WTC11 (cell line): ENCODE measurements around the gene ANTXR2. TPM values are rescaled to one million over a fixed set of nuclear protein-coding genes. Genes with fewer than 3 reads are reported as not detected.

Experiments used
- ATAC-seq: fragments of 200-7000 bp; cut with Tn5 transposase; 2 replicates; pipeline ENCODE4 v1.10.0; 2021; ENCODE audit warnings: mild to moderate bottlenecking, moderate library complexity
- CTCF ChIA-PET: fragments of 300-600 bp; sonication (Branson Sonifier 250); formaldehyde crosslinking; loops from one replicate; lab custom pipeline; 2021; ENCODE audit warnings: antibody characterized with exemption; lab: Charles Lee
- POLR2A ChIA-PET: fragments of 350-600 bp; sonication (Branson Sonifier 250); formaldehyde crosslinking; loops from one replicate; lab custom pipeline; 2021; ENCODE audit warnings: antibody characterized with exemption; lab: Charles Lee
- DNase-seq: peaks from one replicate; pipeline ENCODE4 v3.0.0; 2021; ENCODE audit warnings: low spot score
- H3K27ac Mint-ChIP-seq: 2 replicates; pipeline ENCODE4 v1.8.0; 2021; ENCODE audit warnings: mixed read lengths
- H3K27me3 Mint-ChIP-seq: 2 replicates; pipeline ENCODE4 v1.8.0; 2021; ENCODE audit warnings: low read depth, mild to moderate bottlenecking, moderate library complexity, mixed read lengths
- H3K36me3 Mint-ChIP-seq: 2 replicates; pipeline ENCODE4 v1.8.0; 2021; ENCODE audit warnings: mixed read lengths
- H3K4me1 Mint-ChIP-seq: 2 replicates; pipeline ENCODE4 v1.8.0; 2022; ENCODE audit warnings: mixed read lengths
- H3K4me3 Mint-ChIP-seq: 2 replicates; pipeline ENCODE4 v1.8.0; 2021; ENCODE audit warnings: mild to moderate bottlenecking, moderate library complexity, mixed read lengths
- H3K9me3 Mint-ChIP-seq: 2 replicates; pipeline ENCODE4 v1.8.0; 2021; ENCODE audit warnings: mixed read lengths
- E2F4 ChIP-seq: sonication (generic); formaldehyde crosslinking; IDR thresholded peaks from 2 replicates; pipeline ENCODE4 v1.8.1; 2022; ENCODE audit warnings: low read depth, mild to moderate bottlenecking, moderate library complexity, missing genetic modification reagents, borderline replicate concordance
- EMX1 ChIP-seq: fragments of 250-450 bp; sonication (Bioruptor Pico); IDR thresholded peaks from 2 replicates; pipeline ENCODE4 v1.8.0; 2021; ENCODE audit warnings: mild to moderate bottlenecking
- ESRRA ChIP-seq: sonication (generic); formaldehyde crosslinking; IDR thresholded peaks from 2 replicates; pipeline ENCODE4 v1.8.1; 2022; ENCODE audit warnings: mild to moderate bottlenecking, missing genetic modification reagents, borderline replicate concordance
- ETV6 ChIP-seq: sonication (generic); formaldehyde crosslinking; IDR thresholded peaks from 2 replicates; pipeline ENCODE4 v1.8.1; 2022; ENCODE audit warnings: mild to moderate bottlenecking, missing genetic modification reagents
- GTF2I ChIP-seq: fragments of 250-450 bp; sonication (Bioruptor Pico); conservative IDR thresholded peaks from 2 replicates; pipeline ENCODE4 v1.4.0; 2021; ENCODE audit warnings: mild to moderate bottlenecking
- IRF1 ChIP-seq: sonication (generic); formaldehyde crosslinking; IDR thresholded peaks from 2 replicates; pipeline ENCODE4 v1.8.0; 2023; ENCODE audit warnings: missing genetic modification reagents
- IRF2 ChIP-seq: sonication (generic); formaldehyde crosslinking; IDR thresholded peaks from 2 replicates; pipeline ENCODE4 v1.8.0; 2022; ENCODE audit warnings: low read depth, missing genetic modification reagents, borderline replicate concordance
- JUN ChIP-seq: sonication (generic); formaldehyde crosslinking; IDR thresholded peaks from 2 replicates; pipeline ENCODE4 v1.8.0; 2023; ENCODE audit warnings: mild to moderate bottlenecking, missing genetic modification reagents
- KAT7 ChIP-seq: sonication (generic); formaldehyde crosslinking; IDR thresholded peaks from 2 replicates; pipeline ENCODE4 v1.8.1; 2023; ENCODE audit warnings: missing genetic modification reagents, mild to moderate bottlenecking, borderline replicate concordance
- NFE2L1 ChIP-seq: sonication (generic); formaldehyde crosslinking; IDR thresholded peaks from 2 replicates; pipeline ENCODE4 v1.8.1; 2023; ENCODE audit warnings: missing genetic modification reagents
- NR2C2 ChIP-seq: sonication (generic); formaldehyde crosslinking; IDR thresholded peaks from 2 replicates; pipeline ENCODE4 v1.8.0; 2022; ENCODE audit warnings: mild to moderate bottlenecking, missing genetic modification reagents
- SMAD3 ChIP-seq: sonication (generic); formaldehyde crosslinking; IDR thresholded peaks from 2 replicates; pipeline ENCODE4 v1.8.0; 2022; ENCODE audit warnings: missing genetic modification reagents, mild to moderate bottlenecking, borderline replicate concordance
- SMAD4 ChIP-seq: sonication (generic); formaldehyde crosslinking; IDR thresholded peaks from 2 replicates; pipeline ENCODE4 v1.8.0; 2022; ENCODE audit warnings: mild to moderate bottlenecking, missing genetic modification reagents
- SP1 ChIP-seq: sonication (generic); formaldehyde crosslinking; conservative IDR thresholded peaks from 2 replicates; pipeline ENCODE4 v1.8.1; 2022; ENCODE audit warnings: missing genetic modification reagents
- TP53 ChIP-seq: sonication (generic); formaldehyde crosslinking; IDR thresholded peaks from 2 replicates; pipeline ENCODE4 v1.8.1; 2023; ENCODE audit warnings: mild to moderate bottlenecking, missing genetic modification reagents
- USF2 ChIP-seq: sonication (generic); formaldehyde crosslinking; IDR thresholded peaks from 2 replicates; pipeline ENCODE4 v1.8.1; 2023; ENCODE audit warnings: mild to moderate bottlenecking, missing genetic modification reagents, moderate library complexity
- ZNF219 ChIP-seq: sonication (generic); formaldehyde crosslinking; IDR thresholded peaks from 2 replicates; pipeline ENCODE4 v1.8.0; 2023; ENCODE audit warnings: missing genetic modification reagents, mild to moderate bottlenecking, borderline replicate concordance
- ZNF512 ChIP-seq: sonication (generic); formaldehyde crosslinking; IDR thresholded peaks from 2 replicates; pipeline ENCODE4 v1.8.1; 2022; ENCODE audit warnings: missing genetic modification reagents, borderline replicate concordance
- total RNA-seq: library from RNA; stranded (reverse); gene quantifications from 3 replicates; pipeline ENCODE4 v1.2.3, GENCODE V29; 2021
- TF ChIP-seq, protein P1 (sequence below): sonication (generic); formaldehyde crosslinking; IDR thresholded peaks from 2 replicates; pipeline ENCODE4 v1.8.0; 2022; ENCODE audit warnings: mild to moderate bottlenecking, missing genetic modification reagents
- TF ChIP-seq, protein P2 (sequence below): sonication (generic); formaldehyde crosslinking; IDR thresholded peaks from 2 replicates; pipeline ENCODE4 v1.8.1; 2022; ENCODE audit warnings: mild to moderate bottlenecking, missing genetic modification reagents, moderate library complexity, borderline replicate concordance
- TF ChIP-seq, protein P3 (sequence below): sonication (generic); formaldehyde crosslinking; IDR thresholded peaks from 2 replicates; pipeline ENCODE4 v1.8.1; 2023; ENCODE audit warnings: mild to moderate bottlenecking, missing genetic modification reagents, moderate library complexity
- TF ChIP-seq, protein P4 (sequence below): sonication (generic); formaldehyde crosslinking; IDR thresholded peaks from 2 replicates; pipeline ENCODE4 v1.8.0; 2022; ENCODE audit warnings: missing genetic modification reagents

The ANTXR2 gene
- total RNA-seq, 1 experiment from 2014 or later, result 9.9 TPM

GRCh38 chr4:79875344-79875899 is 197.6 kb downstream of the ANTXR2 start:
- ChIA-PET POLR2A (no interaction called here), CTCF (no interaction called here)
- H3K27ac Mint-ChIP-seq, result no peak overlapping the region
- no peak for DNase-seq
- ATAC-seq, result no peak
- peaks cover 10% of the 10 kb centered on the region for H3K9me3 Mint-ChIP-seq
- no peaks in the 10 kb centered on the region for H3K27me3 Mint-ChIP-seq
- H3K36me3 Mint-ChIP-seq, result peaks cover 6% of the 10 kb centered on the region; the same call in 1 of the 2 replicates
- no peak overlapping the region for H3K4me3 Mint-ChIP-seq
- TF ChIP-seq, protein P1, sequence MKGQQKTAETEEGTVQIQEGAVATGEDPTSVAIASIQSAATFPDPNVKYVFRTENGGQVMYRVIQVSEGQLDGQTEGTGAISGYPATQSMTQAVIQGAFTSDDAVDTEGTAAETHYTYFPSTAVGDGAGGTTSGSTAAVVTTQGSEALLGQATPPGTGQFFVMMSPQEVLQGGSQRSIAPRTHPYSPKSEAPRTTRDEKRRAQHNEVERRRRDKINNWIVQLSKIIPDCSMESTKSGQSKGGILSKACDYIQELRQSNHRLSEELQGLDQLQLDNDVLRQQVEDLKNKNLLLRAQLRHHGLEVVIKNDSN (CRISPR knock-in tag), result no peak
- TF ChIP-seq JUN (CRISPR knock-in tag) (no peak), SP1 (CRISPR knock-in tag) (no peak), EMX1 (CRISPR knock-in tag) (no peak), ZNF219 (CRISPR knock-in tag) (no peak), SMAD4 (CRISPR knock-in tag) (no peak), IRF2 (CRISPR knock-in tag) (no peak), TP53 (CRISPR knock-in tag) (no peak), E2F4 (CRISPR knock-in tag) (no peak), KAT7 (no peak), ETV6 (CRISPR knock-in tag) (no peak), NR2C2 (CRISPR knock-in tag) (no peak), ZNF512 (CRISPR knock-in tag) (no peak)
- TF ChIP-seq, protein P2, sequence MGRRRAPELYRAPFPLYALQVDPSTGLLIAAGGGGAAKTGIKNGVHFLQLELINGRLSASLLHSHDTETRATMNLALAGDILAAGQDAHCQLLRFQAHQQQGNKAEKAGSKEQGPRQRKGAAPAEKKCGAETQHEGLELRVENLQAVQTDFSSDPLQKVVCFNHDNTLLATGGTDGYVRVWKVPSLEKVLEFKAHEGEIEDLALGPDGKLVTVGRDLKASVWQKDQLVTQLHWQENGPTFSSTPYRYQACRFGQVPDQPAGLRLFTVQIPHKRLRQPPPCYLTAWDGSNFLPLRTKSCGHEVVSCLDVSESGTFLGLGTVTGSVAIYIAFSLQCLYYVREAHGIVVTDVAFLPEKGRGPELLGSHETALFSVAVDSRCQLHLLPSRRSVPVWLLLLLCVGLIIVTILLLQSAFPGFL (CRISPR knock-in tag), result no peak
- TF ChIP-seq, protein P3, sequence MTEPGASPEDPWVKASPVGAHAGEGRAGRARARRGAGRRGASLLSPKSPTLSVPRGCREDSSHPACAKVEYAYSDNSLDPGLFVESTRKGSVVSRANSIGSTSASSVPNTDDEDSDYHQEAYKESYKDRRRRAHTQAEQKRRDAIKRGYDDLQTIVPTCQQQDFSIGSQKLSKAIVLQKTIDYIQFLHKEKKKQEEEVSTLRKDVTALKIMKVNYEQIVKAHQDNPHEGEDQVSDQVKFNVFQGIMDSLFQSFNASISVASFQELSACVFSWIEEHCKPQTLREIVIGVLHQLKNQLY (CRISPR knock-in tag), result no peak
- TF ChIP-seq, protein P4, sequence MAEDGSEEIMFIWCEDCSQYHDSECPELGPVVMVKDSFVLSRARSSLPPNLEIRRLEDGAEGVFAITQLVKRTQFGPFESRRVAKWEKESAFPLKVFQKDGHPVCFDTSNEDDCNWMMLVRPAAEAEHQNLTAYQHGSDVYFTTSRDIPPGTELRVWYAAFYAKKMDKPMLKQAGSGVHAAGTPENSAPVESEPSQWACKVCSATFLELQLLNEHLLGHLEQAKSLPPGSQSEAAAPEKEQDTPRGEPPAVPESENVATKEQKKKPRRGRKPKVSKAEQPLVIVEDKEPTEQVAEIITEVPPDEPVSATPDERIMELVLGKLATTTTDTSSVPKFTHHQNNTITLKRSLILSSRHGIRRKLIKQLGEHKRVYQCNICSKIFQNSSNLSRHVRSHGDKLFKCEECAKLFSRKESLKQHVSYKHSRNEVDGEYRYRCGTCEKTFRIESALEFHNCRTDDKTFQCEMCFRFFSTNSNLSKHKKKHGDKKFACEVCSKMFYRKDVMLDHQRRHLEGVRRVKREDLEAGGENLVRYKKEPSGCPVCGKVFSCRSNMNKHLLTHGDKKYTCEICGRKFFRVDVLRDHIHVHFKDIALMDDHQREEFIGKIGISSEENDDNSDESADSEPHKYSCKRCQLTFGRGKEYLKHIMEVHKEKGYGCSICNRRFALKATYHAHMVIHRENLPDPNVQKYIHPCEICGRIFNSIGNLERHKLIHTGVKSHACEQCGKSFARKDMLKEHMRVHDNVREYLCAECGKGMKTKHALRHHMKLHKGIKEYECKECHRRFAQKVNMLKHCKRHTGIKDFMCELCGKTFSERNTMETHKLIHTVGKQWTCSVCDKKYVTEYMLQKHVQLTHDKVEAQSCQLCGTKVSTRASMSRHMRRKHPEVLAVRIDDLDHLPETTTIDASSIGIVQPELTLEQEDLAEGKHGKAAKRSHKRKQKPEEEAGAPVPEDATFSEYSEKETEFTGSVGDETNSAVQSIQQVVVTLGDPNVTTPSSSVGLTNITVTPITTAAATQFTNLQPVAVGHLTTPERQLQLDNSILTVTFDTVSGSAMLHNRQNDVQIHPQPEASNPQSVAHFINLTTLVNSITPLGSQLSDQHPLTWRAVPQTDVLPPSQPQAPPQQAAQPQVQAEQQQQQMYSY (CRISPR knock-in tag), result no peak
- no peaks in the 10 kb centered on the region for H3K4me1 Mint-ChIP-seq

DNA sequence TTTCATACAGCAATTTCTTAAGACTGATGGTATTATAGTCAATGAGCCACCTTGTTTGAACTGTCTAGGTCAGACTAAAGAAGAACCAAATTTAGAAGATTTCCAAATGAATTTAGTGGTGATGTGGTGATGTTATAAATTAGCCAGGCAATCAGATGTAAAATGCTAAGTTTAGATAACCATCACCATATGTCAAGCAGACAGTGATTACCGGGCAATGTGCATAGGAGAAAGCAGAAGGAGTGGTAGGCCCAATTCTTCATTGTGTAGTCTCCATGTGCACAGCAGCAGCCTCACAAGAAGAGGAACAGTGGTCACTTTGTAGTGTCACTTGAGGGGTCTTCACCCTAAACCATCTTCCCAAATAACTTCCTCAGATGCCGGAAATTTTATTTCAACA is 198.8 kb downstream of the ANTXR2 start:
- Mint-ChIP-seq H3K27me3 (no peaks in the 10 kb centered on the region), H3K4me3 (no peak overlapping the region), H3K4me1 (no peaks in the 10 kb centered on the region), H3K9me3 (peaks cover 10% of the 10 kb centered on the region), H3K27ac (no peak overlapping the region), H3K36me3 (peaks cover 6% of the 10 kb centered on the region; the same call in 1 of the 2 replicates)
- CTCF ChIA-PET, result no interaction called here
- TF ChIP-seq USF2, result no peak
- TF ChIP-seq GTF2I, result no peak
- TF ChIP-seq SMAD3 (CRISPR knock-in tag), result no peak
- TF ChIP-seq NFE2L1 (CRISPR knock-in tag), result no peak
- no peak for TF ChIP-seq IRF1 (CRISPR knock-in tag)
- no peak for TF ChIP-seq SP1 (CRISPR knock-in tag)
- no peak for TF ChIP-seq ESRRA (CRISPR knock-in tag)
- DNase-seq (no peak), ATAC-seq (no peak)
- POLR2A ChIA-PET, result no interaction called here
